ENCODE data around the gene ANKRD53. TPM values are rescaled to one million over a fixed set of nuclear protein-coding genes. Genes with fewer than 3 reads are reported as not detected.
A peak's percentile ranks its signal among the peaks of the same experiment; 100 is the strongest.

Gene ANKRD53
- total RNA-seq, 2 donors from 2014 or later = 0.24 to 0.97 TPM

DNA sequence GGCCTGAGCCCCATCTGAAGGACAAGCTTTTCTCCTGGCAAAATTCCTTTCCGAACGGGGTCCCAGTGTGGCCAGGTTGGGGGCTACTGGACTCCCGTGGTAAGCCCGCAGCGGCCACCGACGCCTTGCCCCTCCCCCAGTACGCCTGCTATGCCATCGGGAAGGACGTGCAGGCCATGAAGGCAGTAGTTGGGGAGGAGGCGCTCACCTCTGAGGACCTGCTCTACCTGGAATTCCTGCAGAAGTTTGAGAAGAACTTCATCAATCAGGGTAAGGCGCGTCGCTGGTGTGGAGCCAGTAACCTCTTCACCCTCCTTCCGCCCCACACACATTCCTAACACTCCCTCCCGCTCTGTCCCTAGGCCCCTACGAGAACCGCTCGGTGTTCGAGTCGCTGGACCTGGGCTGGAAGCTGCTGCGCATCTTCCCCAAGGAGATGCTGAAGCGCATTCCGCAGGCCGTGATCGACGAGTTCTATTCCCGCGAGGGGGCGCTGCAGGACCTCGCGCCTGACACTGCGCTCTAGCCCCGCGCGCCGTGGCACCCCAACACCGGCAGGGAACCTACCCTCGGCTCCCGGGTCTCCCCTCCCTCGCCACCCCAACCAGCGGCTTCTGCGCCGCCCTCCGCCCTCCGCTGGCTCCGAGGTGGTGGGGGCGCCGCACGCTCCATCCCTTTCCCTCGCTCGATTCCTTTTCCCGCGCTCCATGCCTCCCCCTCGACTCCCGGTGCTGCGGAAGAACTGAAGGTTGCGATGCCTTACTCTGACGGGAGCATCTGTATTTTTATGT lies 13.6 kb upstream of the ANKRD53 start:
- Histone ChIP-seq H3K4me3 (ENCODE audit: low read length) (no peak overlapping the region), H3K27ac (ENCODE audit: low read depth, low read length) (no peak overlapping the region), H3K9ac (ENCODE audit: extremely low read depth, low read length, poor library complexity, severe bottlenecking) (no peak overlapping the region), H3K9me3 (ENCODE audit: control insufficient read depth, low read length) (no peaks in the 10 kb centered on the region), H3K36me3 (ENCODE audit: control insufficient read depth, insufficient read depth, low read length) (no peaks in the 10 kb centered on the region), H3K27me3 (ENCODE audit: control insufficient read depth, insufficient read depth, low read length, poor library complexity, severe bottlenecking) (peaks cover 84% of the 10 kb centered on the region), H3K4me1 (ENCODE audit: control insufficient read depth, insufficient read depth, low read length) (no peaks in the 10 kb centered on the region)
- peak; percentile 93 for DNase-seq
- no peaks in the 10 kb centered on the region for H3K9me3 Mint-ChIP-seq
- peaks cover 90% of the 10 kb centered on the region for H3K27me3 Mint-ChIP-seq (ENCODE audit: insufficient read depth)
- TF ChIP-seq, protein P1, sequence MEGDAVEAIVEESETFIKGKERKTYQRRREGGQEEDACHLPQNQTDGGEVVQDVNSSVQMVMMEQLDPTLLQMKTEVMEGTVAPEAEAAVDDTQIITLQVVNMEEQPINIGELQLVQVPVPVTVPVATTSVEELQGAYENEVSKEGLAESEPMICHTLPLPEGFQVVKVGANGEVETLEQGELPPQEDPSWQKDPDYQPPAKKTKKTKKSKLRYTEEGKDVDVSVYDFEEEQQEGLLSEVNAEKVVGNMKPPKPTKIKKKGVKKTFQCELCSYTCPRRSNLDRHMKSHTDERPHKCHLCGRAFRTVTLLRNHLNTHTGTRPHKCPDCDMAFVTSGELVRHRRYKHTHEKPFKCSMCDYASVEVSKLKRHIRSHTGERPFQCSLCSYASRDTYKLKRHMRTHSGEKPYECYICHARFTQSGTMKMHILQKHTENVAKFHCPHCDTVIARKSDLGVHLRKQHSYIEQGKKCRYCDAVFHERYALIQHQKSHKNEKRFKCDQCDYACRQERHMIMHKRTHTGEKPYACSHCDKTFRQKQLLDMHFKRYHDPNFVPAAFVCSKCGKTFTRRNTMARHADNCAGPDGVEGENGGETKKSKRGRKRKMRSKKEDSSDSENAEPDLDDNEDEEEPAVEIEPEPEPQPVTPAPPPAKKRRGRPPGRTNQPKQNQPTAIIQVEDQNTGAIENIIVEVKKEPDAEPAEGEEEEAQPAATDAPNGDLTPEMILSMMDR (conservative IDR thresholded peaks at IDR 0.05) = peak; percentile 93
- H3K4me1 Mint-ChIP-seq = peaks cover 2% of the 10 kb centered on the region
- no peak overlapping the region for H3K27ac Mint-ChIP-seq
- no peaks in the 10 kb centered on the region for H3K36me3 Mint-ChIP-seq (ENCODE audit: low read depth)
- H3K4me3 Mint-ChIP-seq = peak overlapping the region; percentile 43
- 5 to 7% methylated on average over 18 to 58 of the region's 59 CpGs for WGBS, 2 experiments (ENCODE audit: insufficient coverage in 1 of 2, insufficient read length in 1 of 2)

DNA sequence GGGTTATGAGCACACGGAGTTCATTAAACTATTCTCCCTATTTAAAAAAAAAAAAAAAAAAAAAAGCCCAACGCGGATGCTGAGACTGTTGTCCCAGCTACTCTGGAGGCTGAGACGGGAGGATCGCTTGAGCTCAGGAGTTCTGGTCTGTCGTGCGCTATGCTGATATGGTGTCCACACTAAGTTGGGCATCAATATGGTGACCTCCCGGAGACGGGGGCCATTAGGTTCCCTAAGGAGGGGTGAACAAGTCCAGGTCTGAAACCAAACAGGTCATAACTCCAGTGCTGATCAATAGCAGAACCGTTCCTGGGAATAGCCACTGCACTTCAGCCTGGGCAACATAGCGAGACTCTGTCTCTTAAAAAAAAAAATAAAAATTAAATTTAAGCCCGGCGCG lies 12.9 kb upstream of the ANKRD53 start:
- Histone ChIP-seq H3K27me3 (ENCODE audit: control insufficient read depth, insufficient read depth, low read length, poor library complexity, severe bottlenecking) (peaks cover 91% of the 10 kb centered on the region), H3K9me3 (ENCODE audit: control insufficient read depth, low read length) (no peaks in the 10 kb centered on the region), H3K4me1 (ENCODE audit: control insufficient read depth, insufficient read depth, low read length) (no peaks in the 10 kb centered on the region), H3K36me3 (ENCODE audit: control insufficient read depth, insufficient read depth, low read length) (no peaks in the 10 kb centered on the region), H3K27ac (ENCODE audit: low read depth, low read length) (no peak overlapping the region), H3K4me3 (ENCODE audit: low read length) (no peak overlapping the region), H3K9ac (ENCODE audit: extremely low read depth, low read length, poor library complexity, severe bottlenecking) (no peak overlapping the region)
- peak overlapping the region; percentile 43 for H3K4me3 Mint-ChIP-seq
- H3K36me3 Mint-ChIP-seq (ENCODE audit: low read depth) = no peaks in the 10 kb centered on the region
- no peak overlapping the region for H3K27ac Mint-ChIP-seq
- 74 to 91% methylated on average over 8 to 14 of the region's 14 CpGs for WGBS, 2 experiments (ENCODE audit: insufficient coverage in 1 of 2, insufficient read length in 1 of 2)
- peak; percentile 16 for DNase-seq
- peaks cover 2% of the 10 kb centered on the region for H3K4me1 Mint-ChIP-seq
- H3K9me3 Mint-ChIP-seq = no peaks in the 10 kb centered on the region
- TF ChIP-seq, protein P1 (conservative IDR thresholded peaks at IDR 0.05) = no peak
- H3K27me3 Mint-ChIP-seq (ENCODE audit: insufficient read depth) = peaks cover 93% of the 10 kb centered on the region

DNA sequence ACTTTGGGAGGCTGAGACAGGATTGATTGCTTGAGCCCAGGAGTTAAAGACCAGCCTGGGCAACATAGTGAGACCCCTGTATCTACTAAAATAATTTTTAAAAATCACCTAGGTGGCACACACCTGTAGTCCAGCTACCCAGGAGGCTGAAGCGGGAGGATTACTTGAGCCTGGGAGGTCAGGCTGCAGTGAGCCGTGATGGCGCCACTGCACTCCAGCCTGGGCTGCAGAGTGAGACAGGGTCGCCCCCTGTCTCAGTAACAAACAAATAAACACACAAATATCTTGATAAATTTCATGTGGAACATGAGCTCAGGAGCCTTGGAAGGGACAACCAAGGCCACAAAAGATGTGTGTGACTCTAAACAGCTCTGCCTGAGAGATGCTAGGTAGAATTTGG lies 11.7 kb upstream of the ANKRD53 start:
- peak; percentile 39 for DNase-seq
- no peak overlapping the region for H3K27ac ChIP-seq (ENCODE audit: low read depth, low read length)
- Mint-ChIP-seq H3K27me3 (ENCODE audit: insufficient read depth) (peaks cover 95% of the 10 kb centered on the region), H3K27ac (no peak overlapping the region), H3K4me1 (peaks cover 2% of the 10 kb centered on the region), H3K4me3 (no peak overlapping the region), H3K9me3 (no peaks in the 10 kb centered on the region), H3K36me3 (ENCODE audit: low read depth) (no peaks in the 10 kb centered on the region)
- no peaks in the 10 kb centered on the region for H3K36me3 ChIP-seq (ENCODE audit: control insufficient read depth, insufficient read depth, low read length)
- no peaks in the 10 kb centered on the region for H3K9me3 ChIP-seq (ENCODE audit: control insufficient read depth, low read length)
- no peak overlapping the region for H3K9ac ChIP-seq (ENCODE audit: extremely low read depth, low read length, poor library complexity, severe bottlenecking)
- no peaks in the 10 kb centered on the region for H3K4me1 ChIP-seq (ENCODE audit: control insufficient read depth, insufficient read depth, low read length)
- H3K4me3 ChIP-seq (ENCODE audit: low read length) = no peak overlapping the region
- peaks cover 99% of the 10 kb centered on the region for H3K27me3 ChIP-seq (ENCODE audit: control insufficient read depth, insufficient read depth, low read length, poor library complexity, severe bottlenecking)
- 60 to 71% methylated on average over 2 to 4 of the region's 4 CpGs for WGBS, 2 experiments (ENCODE audit: insufficient coverage in 1 of 2, insufficient read length in 1 of 2)
- TF ChIP-seq, protein P1 (conservative IDR thresholded peaks at IDR 0.05) = no peak

All from endodermal cell (in vitro differentiated cells).